H1 (cell line): ENCODE data around the gene GNAI2. TPM values are rescaled to one million over a fixed set of nuclear protein-coding genes. Genes with fewer than 3 reads are reported as not detected.

Experiments
- CTCF ChIA-PET: fragments of 300-600 bp; sonication (Branson Sonifier 250); formaldehyde crosslinking; loops from one replicate; lab custom pipeline; 2021; ENCODE audit not compliant: partially characterized antibody; lab: Charles Lee
- POLR2A ChIA-PET: fragments of 300-600 bp; sonication (Branson Sonifier 250); formaldehyde crosslinking; loops from one replicate; lab custom pipeline; 2021; ENCODE audit warnings: inconsistent platforms; ENCODE audit not compliant: partially characterized antibody; lab: Charles Lee
- DNase-seq, 2 experiments: peaks; one replicate each; pipeline versions ENCODE4 v3.0.0 to v3.0.0-alpha.2; 2010 to 2022; ENCODE audit warnings: low spot score in 2 of 2, low read depth in 1 of 2, mixed read lengths in 1 of 2
- FAIRE-seq: peaks from 2 replicates; lab custom pipeline; 2011; peaks lifted over from hg19 to GRCh38; lab: Jason Lieb, UNC
- H2AFZ ChIP-seq: 2 replicates; pipeline ENCODE4 v1.8.1; 2012; ENCODE audit warnings: low read length, inconsistent platforms
- H2AK5ac ChIP-seq: 2 replicates; pipeline ENCODE4 v1.6.1; 2013; ENCODE audit warnings: low read depth, low read length
- H2BK120ac ChIP-seq: replicated peaks from 2 replicates; pipeline ENCODE3; 2013; ENCODE audit warnings: low read depth, low read length, inconsistent platforms
- H2BK12ac ChIP-seq: 2 replicates; pipeline ENCODE4 v1.6.1; 2013; ENCODE audit warnings: low read depth, low read length
- H2BK15ac ChIP-seq: 2 replicates; pipeline ENCODE4 v1.6.1; 2013; ENCODE audit warnings: low read length
- H2BK20ac ChIP-seq: 2 replicates; pipeline ENCODE4 v1.6.1; 2013; ENCODE audit warnings: low read length
- H2BK5ac ChIP-seq: 2 replicates; pipeline ENCODE4 v1.6.1; 2013; ENCODE audit warnings: low read depth, low read length
- H3K14ac ChIP-seq: 2 replicates; pipeline ENCODE4 v1.6.1; 2013; ENCODE audit warnings: inconsistent platforms; ENCODE audit not compliant: insufficient read length
- H3K18ac ChIP-seq: 2 replicates; pipeline ENCODE4 v1.6.1; 2013; ENCODE audit warnings: low read length; ENCODE audit errors: extremely low read depth
- H3K23ac ChIP-seq: 2 replicates; pipeline ENCODE4 v1.6.1; 2013; ENCODE audit warnings: inconsistent platforms; ENCODE audit not compliant: insufficient read length
- H3K23me2 ChIP-seq: 2 replicates; pipeline ENCODE4 v1.6.1; 2013; ENCODE audit warnings: low read depth, low read length
- H3K27ac ChIP-seq: 2 replicates; pipeline ENCODE4 v1.6.1; 2011; ENCODE audit warnings: low read depth, low read length, inconsistent platforms
- H3K27me3 ChIP-seq, 4 experiments: replicated peaks in 1 of 4; 1 replicate in 1 of 4; 2 replicates in 3 of 4; pipeline versions ENCODE4 v1.6.1 to v1.8.1; 2011 to 2013; ENCODE audit warnings: low read length in 3 of 4, mild to moderate bottlenecking in 3 of 4, inconsistent platforms in 2 of 4, mixed read lengths in 2 of 4, moderate library complexity in 1 of 4; ENCODE audit not compliant: control insufficient read depth in 3 of 4, insufficient read depth in 3 of 4; ENCODE audit errors: extremely low read depth in 1 of 4
- H3K36me3 ChIP-seq, 4 experiments: 2 replicates each; pipeline versions ENCODE4 v1.6.1 to v1.8.1; 2011 to 2013; ENCODE audit warnings: mild to moderate bottlenecking in 4 of 4, low read length in 3 of 4, moderate library complexity in 2 of 4, control low read depth in 1 of 4, inconsistent platforms in 1 of 4; ENCODE audit not compliant: insufficient read depth in 4 of 4, control insufficient read depth in 2 of 4
- H3K4ac ChIP-seq: replicated peaks from 2 replicates; pipeline ENCODE3; 2013; ENCODE audit warnings: low read length, low read depth, mixed read lengths, inconsistent platforms; ENCODE audit not compliant: insufficient read length
- H3K4me1 ChIP-seq, 4 experiments: replicated peaks in 1 of 4; 1 replicate in 1 of 4; 2 replicates in 3 of 4; pipeline versions ENCODE4 v1.6.1 to v1.8.1; 2011 to 2013; ENCODE audit warnings: low read length in 3 of 4, inconsistent platforms in 2 of 4, mixed read lengths in 1 of 4; ENCODE audit not compliant: insufficient read depth in 4 of 4, control insufficient read depth in 3 of 4
- H3K4me2 ChIP-seq, 2 experiments: 2 replicates each; pipeline versions ENCODE4 v1.6.1 to v1.8.1; 2011 to 2013; ENCODE audit warnings: low read depth in 2 of 2, low read length in 2 of 2, control low read depth in 1 of 2, inconsistent platforms in 1 of 2, mild to moderate bottlenecking in 1 of 2; ENCODE audit not compliant: insufficient read depth in 1 of 2
- H3K4me3 ChIP-seq, 4 experiments: fragments of 200-600, 300-600 bp in 1 of 4; sonication (generic), shearing (Covaris generic), sonication (Bioruptor Twin) in 1 of 4; 2 replicates each; pipeline versions ENCODE4 v1.5.1 to v1.8.1; 2011 to 2016; ENCODE audit warnings: low read length in 4 of 4, low read depth in 3 of 4, control low read depth in 2 of 4, inconsistent platforms in 2 of 4, mild to moderate bottlenecking in 2 of 4, mixed read lengths in 1 of 4, moderate library complexity in 1 of 4; ENCODE audit not compliant: insufficient read depth in 2 of 4; ENCODE audit errors: extremely low read depth in 1 of 4
- H3K56ac ChIP-seq: replicated peaks from 2 replicates; pipeline ENCODE3; 2013; ENCODE audit warnings: low read depth, mild to moderate bottlenecking, mixed read lengths, low read length, inconsistent platforms; ENCODE audit not compliant: insufficient read length
- H3K79me1 ChIP-seq: 2 replicates; pipeline ENCODE4 v1.6.1; 2013; ENCODE audit warnings: low read depth, low read length, control low read depth
- H3K79me2 ChIP-seq, 2 experiments: 2 replicates each; pipeline versions ENCODE4 v1.6.1 to v1.8.1; 2012 to 2013; ENCODE audit warnings: low read length in 2 of 2, mild to moderate bottlenecking in 2 of 2, inconsistent platforms in 1 of 2; ENCODE audit not compliant: insufficient read depth in 2 of 2, control insufficient read depth in 1 of 2
- H3K9ac ChIP-seq, 4 experiments: replicated peaks in 1 of 4; 1 replicate in 1 of 4; 2 replicates in 3 of 4; pipeline versions ENCODE4 v1.6.1 to v1.8.1; 2011 to 2013; ENCODE audit warnings: low read depth in 3 of 4, low read length in 3 of 4, control low read depth in 2 of 4, mild to moderate bottlenecking in 2 of 4, moderate library complexity in 2 of 4, inconsistent platforms in 1 of 4; ENCODE audit errors: extremely low read depth in 1 of 4
- H3K9me3 ChIP-seq, 2 experiments: 2 replicates each; pipeline versions ENCODE4 v1.6.1 to v1.8.1; 2012 to 2013; ENCODE audit warnings: mild to moderate bottlenecking in 2 of 2, moderate library complexity in 2 of 2, control low read depth in 1 of 2, inconsistent platforms in 1 of 2, low read depth in 1 of 2, low read length in 1 of 2, mixed read lengths in 1 of 2; ENCODE audit not compliant: insufficient read depth in 2 of 2
- H4K20me1 ChIP-seq, 2 experiments: replicated peaks in 1 of 2; 2 replicates each; pipeline versions ENCODE3 to v1.8.1; 2011 to 2013; ENCODE audit warnings: inconsistent platforms in 2 of 2, low read length in 2 of 2, mild to moderate bottlenecking in 1 of 2; ENCODE audit not compliant: insufficient read depth in 2 of 2, control insufficient read depth in 1 of 2
- H4K5ac ChIP-seq: 2 replicates; pipeline ENCODE4 v1.6.1; 2013; ENCODE audit warnings: low read length, low read depth, mixed read lengths, inconsistent platforms; ENCODE audit not compliant: insufficient read length
- H4K8ac ChIP-seq: 2 replicates; pipeline ENCODE4 v1.8.0; 2013; ENCODE audit warnings: mild to moderate bottlenecking, moderate library complexity, low read length, inconsistent platforms; ENCODE audit not compliant: insufficient read depth; ENCODE audit errors: extremely low read depth
- H4K91ac ChIP-seq: replicated peaks from 2 replicates; pipeline ENCODE3; 2013; ENCODE audit warnings: low read length, mixed read lengths, inconsistent platforms; ENCODE audit not compliant: insufficient read length
- BCL11A ChIP-seq, 2 experiments: IDR thresholded peaks; one replicate each; pipeline ENCODE4 v1.6.1; 2011; ENCODE audit warnings: low read depth in 2 of 2, low read length in 2 of 2, mild to moderate bottlenecking in 2 of 2
- GTF2F1 ChIP-seq: IDR thresholded peaks from 2 replicates; pipeline ENCODE4 v1.6.1; 2012; ENCODE audit warnings: low read depth, low read length, improper control_type of control experiment, borderline replicate concordance
- MAFK ChIP-seq: IDR thresholded peaks from 2 replicates; pipeline ENCODE4 v1.6.1; 2012; ENCODE audit warnings: low read depth, mild to moderate bottlenecking, improper control_type of control experiment, low read length
- NRF1 ChIP-seq: IDR thresholded peaks from 2 replicates; pipeline ENCODE4 v1.6.1; 2011; ENCODE audit warnings: mild to moderate bottlenecking, low read depth, low read length, improper control_type of control experiment
- PHF8 ChIP-seq: fragments of 200-600 bp; sonication (generic); conservative IDR thresholded peaks from 2 replicates; pipeline ENCODE4 v1.7.1; 2012; ENCODE audit warnings: low read depth, mild to moderate bottlenecking, inconsistent platforms, low read length, moderate library complexity
- SIX5 ChIP-seq: IDR thresholded peaks from 2 replicates; pipeline ENCODE4 v1.6.1; 2011; ENCODE audit warnings: mild to moderate bottlenecking, low read depth, low read length
- SUZ12 ChIP-seq: fragments of 200-600 bp; sonication (generic); IDR thresholded peaks from 2 replicates; pipeline ENCODE4 v1.6.1; 2012; ENCODE audit warnings: mild to moderate bottlenecking, inconsistent platforms, low read length, moderate library complexity, mixed read lengths
- WGBS, 2 experiments: shearing (Covaris generic) in 1 of 2; methylation state at CpG; one replicate each; pipeline versions ENCODE4 v1.1.6 to v1.1.7; 2013 to 2015; ENCODE audit warnings: low lambda C conversion rate in 2 of 2, mixed read lengths in 2 of 2, inconsistent platforms in 1 of 2, low coverage in 1 of 2, missing lambda C conversion rate in 1 of 2; ENCODE audit not compliant: insufficient replicate concordance in 2 of 2, insufficient coverage in 1 of 2, insufficient read length in 1 of 2; ENCODE audit errors: extremely low coverage in 1 of 2, missing lambda C conversion rate in 1 of 2; 5-methylcytosine and 5-hydroxymethylcytosine counted together
- polyA plus RNA-seq, 7 experiments: library from polyadenylated mRNA; depleted of rRNA in 3 of 7; stranded (reverse) in 5 of 7; unstranded in 2 of 7; fragments of >200 nt in 5 of 7; fragments of 200-250 nt in 2 of 7; gene quantifications; 1 replicate in 5 of 7; 2 replicates in 1 of 7; 4 replicates in 1 of 7; pipeline versions ENCODE4 v1.2.1 to v1.2.3, GENCODE V29; 2011 to 2013; ENCODE audit warnings: missing spikeins in 2 of 7, mixed read lengths in 2 of 7
- total RNA-seq: library from RNA; stranded (reverse); fragmentation: NEBNext Ultra II Directional; extraction: Animal tissue kit (Norgen Biotek cat#: 25700); gene quantifications from 2 replicates; pipeline ENCODE4 v1.2.1, GENCODE V29; 2021
- TF ChIP-seq, protein P1 (sequence below), 3 experiments: IDR thresholded peaks; 1 replicate in 2 of 3; 2 replicates in 1 of 3; pipeline versions ENCODE4 v1.5.1 to v1.6.1; 2011; ENCODE audit warnings: low read length in 3 of 3, mild to moderate bottlenecking in 3 of 3, inconsistent platforms in 2 of 3, low read depth in 1 of 3, moderate library complexity in 1 of 3; ENCODE audit not compliant: insufficient read depth in 1 of 3; ENCODE audit errors: control extremely low read depth in 1 of 3

The GNAI2 gene
- total and polyA plus RNA-seq, 2 of the 8 experiments (the other 6 are each of a cell fraction or from before 2014, with no cell fraction given): 168 to 539 TPM

DNA sequence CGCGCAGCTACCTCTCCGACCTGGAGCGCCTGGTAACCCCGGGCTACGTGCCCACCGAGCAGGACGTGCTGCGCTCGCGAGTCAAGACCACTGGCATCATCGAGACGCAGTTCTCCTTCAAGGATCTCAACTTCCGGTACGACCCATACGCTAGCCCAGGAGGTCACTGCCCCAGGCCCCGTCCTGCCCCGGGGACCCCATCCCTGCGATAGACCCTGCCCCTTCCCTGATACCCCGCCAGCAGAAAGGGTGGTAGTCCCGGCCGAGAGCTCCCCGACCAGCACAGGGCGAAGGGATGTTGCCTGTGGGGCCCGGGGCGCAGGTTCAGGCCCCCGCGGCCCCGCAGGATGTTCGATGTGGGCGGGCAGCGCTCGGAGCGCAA lies 42.3 kb upstream of the GNAI2 start:
- H3K23me2 ChIP-seq: peaks cover 2% of the 10 kb centered on the region; the same call in 1 of the 2 replicates
- H3K9me3 ChIP-seq: no peaks in the 10 kb centered on the region
- H3K27ac ChIP-seq: no peak overlapping the region

More for the DNA sequence above, 42.3 kb upstream of the GNAI2 start:
- POLR2A ChIA-PET: interaction anchor here (0.6 to 11.9 kb wide), 10 partner anchors 12 to 78 kb away, joined by 3 to 128 read pairs (median 8); no protein-coding TSS in a partner anchor
- no peaks in the 10 kb centered on the region for H3K36me3 ChIP-seq
- CTCF ChIA-PET: interaction anchor here (1.0 to 19.7 kb wide), 14 partner anchors 19 to 130 kb away, joined by 3 to 1138 read pairs (median 63); partner anchors contain the start of genes GNAI2, HYAL2, SEMA3B and SLC38A3
- no peak overlapping the region; a peak in 1 of 4 replicates for H3K4me2 ChIP-seq
- H4K8ac ChIP-seq: no peak overlapping the region
- peaks cover 0 to 14% (median 7%) of the 10 kb centered on the region in 4 experiments; a peak in 5 of 7 replicates for H3K4me1 ChIP-seq
- H2BK15ac ChIP-seq: peak overlapping the region; percentile 18; the same call in 1 of the 2 replicates
- no peak overlapping the region for H3K14ac ChIP-seq
- H4K91ac ChIP-seq: no peak overlapping the region
- H3K79me1 ChIP-seq: no peaks in the 10 kb centered on the region
- H2AFZ ChIP-seq: no peak overlapping the region
- H3K18ac ChIP-seq: no peak overlapping the region
- WGBS, 2 experiments: 94% methylated on average over 29 of the region's 34 CpGs; no CpG with 5 or more reads in 1 of the 2 experiments
- H4K5ac ChIP-seq: no peak overlapping the region
- peaks cover 0 to 5% of the 10 kb centered on the region in 2 experiments for H4K20me1 ChIP-seq
- peaks cover 0 to 12% (median 4%) of the 10 kb centered on the region in 4 experiments; a peak in 3 of 7 replicates for H3K27me3 ChIP-seq
- no peak overlapping the region for H3K4me3 ChIP-seq
- H2BK5ac ChIP-seq: no peak overlapping the region
- no peak overlapping the region for H3K23ac ChIP-seq
- H3K4ac ChIP-seq: no peak overlapping the region
- DNase-seq: no peak
- H3K79me2 ChIP-seq: no peaks in the 10 kb centered on the region
- TF ChIP-seq PHF8: no peak
- TF ChIP-seq NRF1: no peak
- TF ChIP-seq, protein P1, sequence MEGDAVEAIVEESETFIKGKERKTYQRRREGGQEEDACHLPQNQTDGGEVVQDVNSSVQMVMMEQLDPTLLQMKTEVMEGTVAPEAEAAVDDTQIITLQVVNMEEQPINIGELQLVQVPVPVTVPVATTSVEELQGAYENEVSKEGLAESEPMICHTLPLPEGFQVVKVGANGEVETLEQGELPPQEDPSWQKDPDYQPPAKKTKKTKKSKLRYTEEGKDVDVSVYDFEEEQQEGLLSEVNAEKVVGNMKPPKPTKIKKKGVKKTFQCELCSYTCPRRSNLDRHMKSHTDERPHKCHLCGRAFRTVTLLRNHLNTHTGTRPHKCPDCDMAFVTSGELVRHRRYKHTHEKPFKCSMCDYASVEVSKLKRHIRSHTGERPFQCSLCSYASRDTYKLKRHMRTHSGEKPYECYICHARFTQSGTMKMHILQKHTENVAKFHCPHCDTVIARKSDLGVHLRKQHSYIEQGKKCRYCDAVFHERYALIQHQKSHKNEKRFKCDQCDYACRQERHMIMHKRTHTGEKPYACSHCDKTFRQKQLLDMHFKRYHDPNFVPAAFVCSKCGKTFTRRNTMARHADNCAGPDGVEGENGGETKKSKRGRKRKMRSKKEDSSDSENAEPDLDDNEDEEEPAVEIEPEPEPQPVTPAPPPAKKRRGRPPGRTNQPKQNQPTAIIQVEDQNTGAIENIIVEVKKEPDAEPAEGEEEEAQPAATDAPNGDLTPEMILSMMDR (IDR thresholded peaks at IDR 0.05; ENCODE audit: control extremely low read depth in 1 of 3, insufficient read depth in 1 of 3, low read depth in 1 of 3, low read length in 3 of 3): no peak
- TF ChIP-seq GTF2F1: no peak
- TF ChIP-seq BCL11A (IDR thresholded peaks at IDR 0.05; ENCODE audit: low read depth in 2 of 2, low read length in 2 of 2): no peak
- TF ChIP-seq SIX5: no peak
- TF ChIP-seq SUZ12: no peak
- no peak for TF ChIP-seq MAFK
- H2AK5ac ChIP-seq: no peak overlapping the region
- H2BK20ac ChIP-seq: no peak overlapping the region
- H3K9ac ChIP-seq: no peak overlapping the region
- H2BK12ac ChIP-seq: no peak overlapping the region; the same call in 1 of the 2 replicates
- H2BK120ac ChIP-seq: no peak overlapping the region
- FAIRE-seq: no peak
- H3K56ac ChIP-seq: no peak overlapping the region
